ENCODE measurements around the gene FXYD5. TPM values are rescaled to one million over a fixed set of nuclear protein-coding genes. Genes with fewer than 3 reads are reported as not detected.

FXYD5 gene
- total RNA-seq, 1 donor from 2014 or later = 124 TPM

DNA sequence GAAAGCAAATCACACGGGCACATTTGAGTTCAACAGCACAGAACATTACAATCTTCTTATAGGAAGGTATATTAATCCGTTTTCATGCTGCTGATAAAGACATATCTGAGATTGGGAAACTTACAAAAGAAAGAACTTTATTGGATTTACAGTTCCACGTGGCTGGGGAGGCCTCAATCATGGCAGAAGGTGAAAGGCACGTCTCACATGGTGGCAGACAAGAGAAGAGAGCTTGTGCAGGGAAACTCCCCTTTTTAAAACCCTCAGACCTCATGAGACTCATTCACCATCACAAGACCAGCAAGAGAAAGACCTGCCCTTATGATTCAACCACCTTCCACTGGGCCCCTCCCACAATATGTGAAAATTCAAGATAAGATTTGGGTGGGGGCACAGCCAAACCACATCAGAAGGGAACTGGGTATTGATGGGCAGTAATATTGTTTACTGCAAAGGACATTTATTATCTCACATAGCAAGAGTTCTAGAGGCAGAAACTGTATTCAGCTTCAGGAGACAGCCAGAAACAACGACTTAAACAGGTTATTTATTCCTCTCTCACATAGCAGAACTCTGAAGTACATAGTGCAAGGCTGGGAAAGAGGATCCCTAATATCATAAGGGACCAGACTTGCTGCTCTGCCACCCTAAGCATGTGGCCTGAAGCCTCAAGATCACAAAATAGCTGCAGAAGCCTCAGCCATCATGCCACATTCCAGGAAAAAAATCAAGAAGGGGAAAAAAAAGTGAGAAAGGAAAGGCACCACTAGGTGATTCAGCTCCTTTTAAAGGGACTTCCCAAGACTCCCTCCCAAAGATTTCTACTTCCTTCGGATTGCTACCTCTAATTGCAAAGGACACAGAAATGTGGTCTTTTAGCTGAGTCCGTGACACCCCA lies 23.1 kb downstream of the FXYD5 start:
- H3K27ac ChIP-seq = no peak overlapping the region
- no peaks in the 10 kb centered on the region for H3K27me3 ChIP-seq
- no peaks in the 10 kb centered on the region for H3K4me1 ChIP-seq
- DNase-seq (no peak), ATAC-seq (no peak)
- TF ChIP-seq, protein P1, sequence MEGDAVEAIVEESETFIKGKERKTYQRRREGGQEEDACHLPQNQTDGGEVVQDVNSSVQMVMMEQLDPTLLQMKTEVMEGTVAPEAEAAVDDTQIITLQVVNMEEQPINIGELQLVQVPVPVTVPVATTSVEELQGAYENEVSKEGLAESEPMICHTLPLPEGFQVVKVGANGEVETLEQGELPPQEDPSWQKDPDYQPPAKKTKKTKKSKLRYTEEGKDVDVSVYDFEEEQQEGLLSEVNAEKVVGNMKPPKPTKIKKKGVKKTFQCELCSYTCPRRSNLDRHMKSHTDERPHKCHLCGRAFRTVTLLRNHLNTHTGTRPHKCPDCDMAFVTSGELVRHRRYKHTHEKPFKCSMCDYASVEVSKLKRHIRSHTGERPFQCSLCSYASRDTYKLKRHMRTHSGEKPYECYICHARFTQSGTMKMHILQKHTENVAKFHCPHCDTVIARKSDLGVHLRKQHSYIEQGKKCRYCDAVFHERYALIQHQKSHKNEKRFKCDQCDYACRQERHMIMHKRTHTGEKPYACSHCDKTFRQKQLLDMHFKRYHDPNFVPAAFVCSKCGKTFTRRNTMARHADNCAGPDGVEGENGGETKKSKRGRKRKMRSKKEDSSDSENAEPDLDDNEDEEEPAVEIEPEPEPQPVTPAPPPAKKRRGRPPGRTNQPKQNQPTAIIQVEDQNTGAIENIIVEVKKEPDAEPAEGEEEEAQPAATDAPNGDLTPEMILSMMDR (IDR thresholded peaks at IDR 0.05) = no peak
- intact Hi-C loops (cut with DNase I) = no loop called here
- no peak overlapping the region for H3K4me3 ChIP-seq
- H3K9me3 ChIP-seq = no peaks in the 10 kb centered on the region
- H3K36me3 ChIP-seq = no peaks in the 10 kb centered on the region

DNA sequence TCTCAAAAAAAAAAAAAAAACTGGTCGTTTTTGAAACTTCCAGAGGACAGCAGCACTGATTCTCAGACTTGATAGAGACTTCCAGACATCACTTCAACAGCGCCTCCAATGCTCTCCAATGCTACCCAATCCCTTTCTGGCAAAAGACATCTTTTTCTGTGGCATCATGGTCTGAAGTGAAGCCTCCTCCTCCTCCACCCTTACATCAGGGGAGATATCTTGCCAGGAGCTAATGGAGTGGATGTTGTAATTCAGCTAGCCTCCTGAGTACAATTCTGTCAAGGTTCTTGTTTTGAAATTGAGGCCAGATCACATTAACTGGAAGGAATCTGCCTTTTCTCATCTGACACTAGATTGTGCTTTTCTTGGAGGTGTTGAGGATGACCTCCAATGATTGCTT lies 24.2 kb downstream of the FXYD5 start:
- Histone ChIP-seq H3K36me3 (no peaks in the 10 kb centered on the region), H3K4me1 (no peaks in the 10 kb centered on the region), H3K27me3 (no peaks in the 10 kb centered on the region), H3K9me3 (no peaks in the 10 kb centered on the region), H3K4me3 (no peak overlapping the region), H3K27ac (no peak overlapping the region)
- TF ChIP-seq, protein P1 (IDR thresholded peaks at IDR 0.05) = no peak
- ATAC-seq (peak; percentile 17), DNase-seq (peak; percentile 15)
- intact Hi-C loops (cut with DNase I) = no loop called here

DNA sequence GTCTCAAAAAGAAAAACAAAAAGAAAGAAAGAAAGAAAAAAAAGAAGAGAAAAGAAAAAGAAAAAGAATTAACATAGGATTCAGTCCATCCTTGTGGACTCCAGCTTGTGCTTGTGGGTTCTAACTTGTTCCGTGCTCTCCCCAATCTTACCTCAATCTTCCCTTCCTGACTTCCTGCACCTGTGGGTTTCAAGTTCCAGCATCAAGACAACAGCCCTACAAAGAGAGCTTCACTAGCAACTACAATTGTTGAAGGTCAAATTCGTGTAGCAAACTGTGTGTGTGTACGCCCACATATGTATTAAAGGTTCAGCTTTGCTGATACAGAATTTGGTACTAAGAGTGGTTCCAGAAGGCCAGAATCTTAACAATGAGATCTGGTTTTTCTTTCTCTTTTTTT lies 25.3 kb downstream of the FXYD5 start:
- DNase-seq = no peak
- no peaks in the 10 kb centered on the region for H3K27me3 ChIP-seq
- intact Hi-C loops (cut with DNase I) = no loop called here
- no peaks in the 10 kb centered on the region for H3K4me1 ChIP-seq
- TF ChIP-seq, protein P1 (IDR thresholded peaks at IDR 0.05) = no peak
- no peaks in the 10 kb centered on the region for H3K36me3 ChIP-seq
- H3K4me3 ChIP-seq = no peak overlapping the region
- ATAC-seq = no peak
- H3K9me3 ChIP-seq = no peaks in the 10 kb centered on the region
- H3K27ac ChIP-seq = no peak overlapping the region

- intact Hi-C loops (cut with DNase I) = no loop called here
- TF ChIP-seq, protein P1 (IDR thresholded peaks at IDR 0.05) = no peak
- ATAC-seq (no peak), DNase-seq (no peak)
- no peaks in the 10 kb centered on the region for H3K27me3 ChIP-seq
- H3K27ac ChIP-seq = no peak overlapping the region
- no peak overlapping the region for H3K4me3 ChIP-seq
- H3K36me3 ChIP-seq = no peaks in the 10 kb centered on the region
- no peaks in the 10 kb centered on the region for H3K4me1 ChIP-seq
- no peaks in the 10 kb centered on the region for H3K9me3 ChIP-seq
Observed at GRCh38 chr19:35181387-35181786, 26.9 kb downstream of the FXYD5 start.

- TF ChIP-seq, protein P1 (IDR thresholded peaks at IDR 0.05) = no peak
- H3K36me3 ChIP-seq = no peaks in the 10 kb centered on the region
- H3K4me3 ChIP-seq = no peak overlapping the region
- no peaks in the 10 kb centered on the region for H3K4me1 ChIP-seq
- H3K9me3 ChIP-seq = no peaks in the 10 kb centered on the region
- intact Hi-C loops (cut with DNase I) = no loop called here
- ATAC-seq (no peak), DNase-seq (no peak)
- no peak overlapping the region for H3K27ac ChIP-seq
- no peaks in the 10 kb centered on the region for H3K27me3 ChIP-seq
Observed at GRCh38 chr19:35184267-35184666, 29.7 kb downstream of the FXYD5 start.
